ENCODE results near the gene EXOSC3.
"Not testable (repeated sequence)": the region's sequence is repeated elsewhere in the genome, so short reads cannot be mapped to it uniquely, and the experiment has no call there.

Gene EXOSC3

DNA sequence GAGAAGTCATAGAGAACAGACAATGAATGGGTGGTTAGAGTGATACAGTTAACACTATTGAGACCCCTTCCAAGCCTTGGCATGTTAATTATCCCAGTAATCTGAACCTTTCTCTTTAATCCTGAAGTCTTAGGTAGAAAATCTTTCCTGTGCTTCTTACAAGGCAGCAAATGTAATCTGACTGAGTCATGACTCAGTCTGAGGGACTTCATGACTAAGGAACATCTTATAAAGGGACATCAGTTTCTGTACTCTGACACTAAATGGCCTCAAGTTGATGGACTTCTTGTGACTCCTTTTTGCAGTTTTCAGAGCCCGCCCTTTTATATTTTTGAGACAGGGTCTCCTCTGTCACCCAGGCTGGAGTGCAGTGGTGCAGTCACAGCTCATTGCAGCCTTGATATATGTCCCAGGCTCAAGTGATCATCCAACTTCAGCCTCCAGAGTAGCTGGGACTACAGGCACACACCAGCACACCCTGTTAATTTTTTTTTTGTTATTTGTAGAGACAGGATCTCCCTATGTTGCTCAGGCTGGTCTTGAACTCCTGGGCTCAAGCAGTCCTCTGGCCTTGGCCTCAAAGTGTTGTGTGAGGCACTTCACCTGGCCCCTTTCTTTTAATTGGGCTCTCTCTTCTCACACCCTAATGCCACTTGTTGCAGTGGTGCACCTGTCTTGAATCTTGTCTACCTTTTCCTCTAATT lies 9.5 kb downstream of the EXOSC3 start:
- DNase-seq (ENCODE audit: low read depth), result peak; percentile 62

- DNase-seq (ENCODE audit: low read depth), result no peak
Measured at GRCh38 chr9:37769995-37770394, 14.9 kb downstream of the EXOSC3 start.

DNA sequence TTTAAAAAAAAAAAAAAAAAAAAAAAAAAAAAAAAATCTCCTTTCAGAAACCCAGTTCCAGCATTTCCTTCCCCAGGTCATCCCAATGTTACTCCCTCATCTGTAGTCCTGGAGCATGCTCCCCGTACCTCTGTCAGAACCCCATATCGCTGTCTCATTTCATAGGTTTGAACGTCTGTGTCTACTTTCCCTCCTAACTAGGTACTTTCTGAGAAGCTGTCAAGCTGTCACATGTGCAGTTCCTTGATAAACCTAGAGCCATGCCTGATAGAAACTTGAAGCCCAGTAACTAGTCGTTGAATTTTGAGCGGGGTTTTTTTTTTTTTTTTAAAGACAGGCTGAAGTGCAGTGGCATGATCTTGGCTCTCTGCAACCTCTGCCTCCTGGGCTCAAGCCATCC lies 15.6 kb downstream of the EXOSC3 start:
- no peak for DNase-seq (ENCODE audit: low read depth)

DNA sequence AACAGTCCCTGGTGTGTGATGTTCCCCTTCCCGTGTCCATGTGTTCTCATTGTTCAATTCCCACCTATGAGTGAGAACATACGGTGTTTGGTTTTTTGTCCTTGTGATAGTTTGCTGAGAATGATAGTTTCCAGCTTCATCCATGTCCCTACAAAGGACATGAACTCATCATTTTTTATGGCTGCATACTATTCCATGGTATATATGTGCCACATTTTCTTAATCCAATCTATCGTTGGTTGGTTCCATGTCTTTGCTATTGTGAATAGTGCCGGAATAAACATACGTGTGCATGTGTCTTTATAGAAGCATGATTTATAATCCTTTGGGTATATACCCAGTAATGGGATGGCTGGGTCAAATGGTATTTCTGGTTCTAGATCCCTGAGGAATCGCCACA lies 19.6 kb downstream of the EXOSC3 start:
- DNase-seq (ENCODE audit: low read depth), result not testable (repeated sequence)

GRCh38 chr9:37761511-37761910 lies 23.4 kb downstream of the EXOSC3 start:
- peak; percentile 56 for DNase-seq (ENCODE audit: low read depth)

- DNase-seq (ENCODE audit: low read depth), result peak; percentile 82
Measured at GRCh38 chr9:37760416-37761161, 24.3 kb downstream of the EXOSC3 start.

DNA sequence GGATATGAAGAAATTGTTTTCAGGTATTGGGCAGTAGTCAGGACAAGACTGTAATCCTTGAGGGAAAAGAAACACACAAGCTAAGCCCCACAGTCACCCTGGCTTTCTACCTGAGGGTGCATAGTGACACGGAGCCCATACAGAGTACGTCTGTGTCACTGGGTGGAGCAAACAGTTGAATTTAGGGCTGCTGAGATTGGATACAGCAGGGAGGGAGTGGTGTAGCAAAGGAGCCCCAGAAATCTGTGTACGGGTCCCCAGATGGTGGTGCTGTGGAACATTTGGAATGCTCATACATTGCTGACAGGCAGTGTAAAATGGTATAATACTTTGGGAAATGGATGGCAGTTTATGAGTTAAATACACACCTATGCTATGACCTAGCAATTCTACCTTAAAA lies 26.1 kb downstream of the EXOSC3 start:
- DNase-seq (ENCODE audit: low read depth), result no peak

GRCh38 chr9:37753489-37754190 lies 31.2 kb downstream of the EXOSC3 start, which contains the start of gene TRMT10B:
Gene TRMT10B, plus strand, starts transcription at chr9:37753805. Its CDS starts 8,127 bp downstream, at chr9:37761932.
- DNase-seq (ENCODE audit: low read depth), result peak; percentile 85

GRCh38 chr9:37752642-37753488 lies 32.0 kb downstream of the EXOSC3 start:
- no peak for DNase-seq (ENCODE audit: low read depth)

DNA sequence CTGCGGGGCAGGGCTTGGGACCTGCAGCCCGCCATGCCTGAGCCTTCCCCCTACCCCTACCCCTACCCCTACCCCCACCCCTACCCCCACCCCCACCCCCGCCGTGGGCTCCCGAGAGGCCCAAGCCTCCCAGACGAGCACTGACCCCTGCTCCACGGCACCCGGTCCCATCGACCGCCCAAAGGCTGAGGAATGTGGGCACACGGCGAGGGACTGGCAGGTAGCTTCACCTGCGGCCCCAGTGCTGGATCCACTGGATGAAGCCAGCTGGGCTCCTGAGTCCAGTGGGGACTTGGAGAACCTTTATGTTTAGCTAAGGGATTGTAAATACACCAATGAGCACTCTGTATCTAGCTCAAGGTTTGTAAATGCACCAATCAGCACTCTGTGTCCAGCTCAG lies 32.8 kb downstream of the EXOSC3 start:
- DNase-seq (ENCODE audit: low read depth), result not testable (repeated sequence)

GRCh38 chr9:37751704-37752103 lies 33.2 kb downstream of the EXOSC3 start:
- not testable (repeated sequence) for DNase-seq (ENCODE audit: low read depth)

DNA sequence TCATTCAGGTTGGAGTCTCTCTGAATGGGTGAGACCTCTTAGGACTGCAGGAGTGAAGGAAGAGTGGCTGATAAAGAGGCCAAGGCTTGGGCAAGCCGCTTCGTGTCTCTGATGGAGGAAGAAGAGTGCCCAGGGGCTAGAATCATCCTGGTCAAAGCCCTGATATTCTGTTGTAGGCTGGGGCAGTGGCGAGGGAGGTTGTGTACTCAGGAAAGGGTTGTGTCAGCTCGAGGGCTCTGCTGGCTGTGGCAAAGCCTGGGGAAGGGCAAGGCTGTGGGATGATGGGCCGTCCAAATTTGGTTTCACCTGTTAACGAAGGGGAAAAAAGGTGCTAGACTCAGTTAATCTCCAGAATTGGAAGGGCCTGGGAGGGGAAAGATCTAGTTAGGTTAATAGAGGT lies 33.7 kb downstream of the EXOSC3 start:
- no peak for DNase-seq (ENCODE audit: low read depth)

DNA sequence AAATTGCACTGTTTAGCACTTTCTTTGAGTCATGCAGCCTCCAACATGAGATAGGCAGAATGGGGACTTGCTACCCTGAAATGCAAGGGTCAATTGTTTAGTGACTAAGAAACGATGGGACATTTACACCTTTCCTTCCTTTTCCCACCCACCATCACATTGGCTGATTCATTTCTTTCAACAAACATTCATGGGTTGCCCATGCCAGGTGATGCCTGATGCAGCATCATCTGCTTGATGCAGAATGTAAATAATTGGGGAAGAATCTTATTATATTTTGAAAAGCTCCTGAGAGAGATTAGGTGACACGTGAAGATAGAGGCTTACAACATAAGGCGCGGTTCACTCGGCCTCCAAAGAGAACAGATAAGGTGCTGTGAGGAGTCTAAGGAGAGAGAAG lies 35.7 kb downstream of the EXOSC3 start:
- no peak for DNase-seq (ENCODE audit: low read depth)

DNA sequence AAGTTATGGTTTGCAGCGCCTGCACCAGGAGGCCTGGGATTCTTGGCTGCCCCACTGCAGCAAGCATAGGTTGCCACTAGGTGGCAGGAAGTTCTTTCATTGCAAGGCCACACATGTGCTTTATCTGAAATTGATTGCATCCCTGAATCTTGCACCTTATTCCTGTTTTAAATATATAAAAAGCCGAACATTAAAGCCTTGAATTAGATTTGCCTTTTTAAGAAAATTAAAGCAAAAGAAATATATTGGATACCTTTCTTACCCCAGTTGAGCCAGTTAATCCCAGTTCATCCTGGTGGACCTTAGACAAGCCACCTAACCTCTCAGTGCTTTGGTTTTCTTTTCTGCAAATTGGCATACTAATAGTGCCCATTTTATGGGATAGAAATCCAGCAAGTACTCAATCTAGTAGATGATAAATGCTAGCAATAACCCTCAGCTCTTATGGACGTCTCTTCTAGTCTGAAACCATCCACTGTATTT lies 37.6 kb downstream of the EXOSC3 start:
- peak; percentile 81 for DNase-seq (ENCODE audit: low read depth)

- DNase-seq (ENCODE audit: low read depth), result peak; percentile 82
Measured at GRCh38 chr9:37746448-37747270, 38.2 kb downstream of the EXOSC3 start.

GRCh38 chr9:37745970-37746369 lies 38.9 kb downstream of the EXOSC3 start:
- no peak for DNase-seq (ENCODE audit: low read depth)

- no peak for DNase-seq (ENCODE audit: low read depth)
Measured at GRCh38 chr9:37740631-37741328, 44.1 kb downstream of the EXOSC3 start.

DNA sequence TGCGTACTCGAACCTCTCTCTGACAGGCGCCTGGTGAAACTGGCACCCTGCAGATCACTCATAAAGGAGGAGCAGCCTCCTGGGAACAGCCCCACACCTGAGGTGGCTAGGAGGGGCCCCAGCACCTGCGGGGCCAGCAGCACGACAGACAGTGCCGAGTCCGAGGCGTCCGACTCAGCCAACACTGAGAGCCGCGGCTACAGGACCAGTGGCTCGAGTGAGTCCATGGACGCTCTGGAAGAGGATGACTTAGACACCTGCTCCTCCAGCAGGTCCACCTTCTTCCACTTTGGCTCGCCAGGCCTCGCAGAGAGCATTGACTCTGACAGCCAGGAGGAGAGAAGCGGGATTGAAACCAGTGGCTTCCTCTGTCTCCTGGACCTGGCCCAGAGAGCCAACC lies 44.7 kb downstream of the EXOSC3 start:
- DNase-seq (ENCODE audit: low read depth), result no peak

GRCh38 chr9:37739222-37739621 lies 45.6 kb downstream of the EXOSC3 start:
- no peak for DNase-seq (ENCODE audit: low read depth)

- DNase-seq (ENCODE audit: low read depth), result no peak
Measured at GRCh38 chr9:37732952-37733351, 51.9 kb downstream of the EXOSC3 start.

All from ELR (cell line).